CD4-positive, alpha-beta T cell treated with Interleukin-6 for 4 hours (primary cell): ENCODE measurements around the gene ECHS1.
"Not testable (repeated sequence)": the region's sequence is repeated elsewhere in the genome, so short reads cannot be mapped to it uniquely, and the experiment has no call there.

Source experiments
- DNase-seq: peaks from one replicate; pipeline ENCODE4 v3.0.0-alpha.2; 2020; ENCODE audit warnings: mixed read lengths

The ECHS1 gene

GRCh38 chr10:133377818-133378250 is 4.7 kb upstream of the ECHS1 start:
- DNase-seq, result no peak

GRCh38 chr10:133377025-133377817 is 4.1 kb upstream of the ECHS1 start:
- no peak for DNase-seq

GRCh38 chr10:133376183-133376582 is 3.0 kb upstream of the ECHS1 start:
- not testable (repeated sequence) for DNase-seq

- DNase-seq, result no peak
Observed at GRCh38 chr10:133375357-133376115, 2.4 kb upstream of the ECHS1 start.

- DNase-seq, result no peak
Observed at GRCh38 chr10:133372507-133372906, 647 bp downstream of the ECHS1 start.

GRCh38 chr10:133370030-133370786 is 2.9 kb downstream of the ECHS1 start:
- no peak for DNase-seq

- no peak for DNase-seq
Observed at GRCh38 chr10:133368153-133368552, 5.0 kb downstream of the ECHS1 start.

- not testable (repeated sequence) for DNase-seq
Observed at GRCh38 chr10:133367461-133367860, 5.7 kb downstream of the ECHS1 start.

- DNase-seq, result no peak
Observed at GRCh38 chr10:133366751-133367150, 6.4 kb downstream of the ECHS1 start.

GRCh38 chr10:133366130-133366478 is 7.0 kb downstream of the ECHS1 start:
- DNase-seq, result no peak

GRCh38 chr10:133365461-133366129 is 7.6 kb downstream of the ECHS1 start:
- no peak for DNase-seq

- DNase-seq, result no peak
Observed at GRCh38 chr10:133364645-133365431, 8.3 kb downstream of the ECHS1 start.

GRCh38 chr10:133362846-133363245 is 10.3 kb downstream of the ECHS1 start:
- no peak for DNase-seq

GRCh38 chr10:133361773-133362441 is 11.2 kb downstream of the ECHS1 start:
- no peak for DNase-seq

GRCh38 chr10:133361227-133361626 is 11.9 kb downstream of the ECHS1 start:
- DNase-seq, result no peak

GRCh38 chr10:133359972-133360610 is 13.1 kb downstream of the ECHS1 start:
- no peak for DNase-seq

GRCh38 chr10:133359554-133359971 is 13.6 kb downstream of the ECHS1 start:
- DNase-seq, result peak; percentile 58

GRCh38 chr10:133358925-133359310 is 14.2 kb downstream of the ECHS1 start:
- no peak for DNase-seq

GRCh38 chr10:133358162-133358924 is 14.8 kb downstream of the ECHS1 start:
- no peak for DNase-seq
